ENCODE measurements around the gene TENM3.
A peak's percentile ranks its signal among the peaks of the same experiment; 100 is the strongest.
"Not testable (repeated sequence)": the region's sequence is repeated elsewhere in the genome, so short reads cannot be mapped to it uniquely, and the experiment has no call there.

TENM3 gene

GRCh38 chr4:182243204-182243603 is at the start of gene TENM3:
Gene TENM3 (plus strand): TSS chr4:182243402. CDS start chr4:182324021, 80,619 bp downstream.
- TF ChIP-seq GATA3, GATA2 (IDR thresholded peaks at IDR 0.05; ENCODE audit: low read depth, low read length): not testable (repeated sequence)

GRCh38 chr4:182194091-182194824 is 48.9 kb upstream of the TENM3 start:
- no peak for TF ChIP-seq GATA2 (IDR thresholded peaks at IDR 0.05; ENCODE audit: low read depth, low read length)

- TF ChIP-seq GATA2 (IDR thresholded peaks at IDR 0.05; ENCODE audit: low read depth, low read length) (no peak), GATA3 (IDR thresholded peaks at IDR 0.05; ENCODE audit: low read depth, low read length) (no peak)
Observed at GRCh38 chr4:182197611-182198010, 45.6 kb upstream of the TENM3 start.

- no peak for TF ChIP-seq GATA3 (IDR thresholded peaks at IDR 0.05; ENCODE audit: low read depth, low read length)
- no peak for TF ChIP-seq GATA2 (IDR thresholded peaks at IDR 0.05; ENCODE audit: low read depth, low read length)
Observed at GRCh38 chr4:182201871-182202270, 41.3 kb upstream of the TENM3 start.

- TF ChIP-seq GATA3 (IDR thresholded peaks at IDR 0.05; ENCODE audit: low read depth, low read length) = no peak
- TF ChIP-seq GATA2 (IDR thresholded peaks at IDR 0.05; ENCODE audit: low read depth, low read length) = no peak
Observed at GRCh38 chr4:182202650-182203049, 40.6 kb upstream of the TENM3 start.

- TF ChIP-seq GATA3 (IDR thresholded peaks at IDR 0.05; ENCODE audit: low read depth, low read length) = no peak
Observed at GRCh38 chr4:182203872-182204411, 39.3 kb upstream of the TENM3 start.

GRCh38 chr4:182205306-182205705 is 37.9 kb upstream of the TENM3 start:
- TF ChIP-seq GATA2 (IDR thresholded peaks at IDR 0.05; ENCODE audit: low read depth, low read length) = no peak
- no peak for TF ChIP-seq GATA3 (IDR thresholded peaks at IDR 0.05; ENCODE audit: low read depth, low read length)

GRCh38 chr4:182206266-182206665 is 36.9 kb upstream of the TENM3 start:
- no peak for TF ChIP-seq GATA3 (IDR thresholded peaks at IDR 0.05; ENCODE audit: low read depth, low read length)
- no peak for TF ChIP-seq GATA2 (IDR thresholded peaks at IDR 0.05; ENCODE audit: low read depth, low read length)

- TF ChIP-seq GATA3 (IDR thresholded peaks at IDR 0.05; ENCODE audit: low read depth, low read length) = no peak
- no peak for TF ChIP-seq GATA2 (IDR thresholded peaks at IDR 0.05; ENCODE audit: low read depth, low read length)
Observed at GRCh38 chr4:182206916-182207315, 36.3 kb upstream of the TENM3 start.

GRCh38 chr4:182207830-182208396 is 35.3 kb upstream of the TENM3 start:
- TF ChIP-seq GATA3 (IDR thresholded peaks at IDR 0.05; ENCODE audit: low read depth, low read length) (no peak), GATA2 (IDR thresholded peaks at IDR 0.05; ENCODE audit: low read depth, low read length) (no peak)

- TF ChIP-seq GATA2 (IDR thresholded peaks at IDR 0.05; ENCODE audit: low read depth, low read length) (no peak), GATA3 (IDR thresholded peaks at IDR 0.05; ENCODE audit: low read depth, low read length) (no peak)
Observed at GRCh38 chr4:182208526-182209050, 34.6 kb upstream of the TENM3 start.

GRCh38 chr4:182212211-182212761 is 30.9 kb upstream of the TENM3 start:
- TF ChIP-seq GATA3 (IDR thresholded peaks at IDR 0.05; ENCODE audit: low read depth, low read length) = no peak; the same call in 1 of the 2 replicates
- TF ChIP-seq GATA2 (IDR thresholded peaks at IDR 0.05; ENCODE audit: low read depth, low read length) = peak; percentile 87

GRCh38 chr4:182213004-182213403 is 30.2 kb upstream of the TENM3 start:
- TF ChIP-seq GATA2 (IDR thresholded peaks at IDR 0.05; ENCODE audit: low read depth, low read length) (no peak), GATA3 (IDR thresholded peaks at IDR 0.05; ENCODE audit: low read depth, low read length) (no peak)

- TF ChIP-seq GATA3 (IDR thresholded peaks at IDR 0.05; ENCODE audit: low read depth, low read length) = no peak
- no peak for TF ChIP-seq GATA2 (IDR thresholded peaks at IDR 0.05; ENCODE audit: low read depth, low read length)
Observed at GRCh38 chr4:182215148-182215547, 28.1 kb upstream of the TENM3 start.

GRCh38 chr4:182216005-182216404 is 27.2 kb upstream of the TENM3 start:
- TF ChIP-seq GATA2 (IDR thresholded peaks at IDR 0.05; ENCODE audit: low read depth, low read length) (no peak), GATA3 (IDR thresholded peaks at IDR 0.05; ENCODE audit: low read depth, low read length) (no peak)

All from SH-SY5Y (cell line).